Fibroblast of peridontal ligament (primary cell): ENCODE measurements around the gene PTTG1.
"Not testable (repeated sequence)": the region's sequence is repeated elsewhere in the genome, so short reads cannot be mapped to it uniquely, and the experiment has no call there.

Experiments used
- DNase-seq: peaks from one replicate; pipeline ENCODE4 v3.0.0-alpha.2; 2010; ENCODE audit errors: extremely low read depth

PTTG1 gene

GRCh38 chr5:160423099-160423498 lies 1.4 kb downstream of the PTTG1 start:
- DNase-seq, result no peak

- DNase-seq, result no peak
Measured at GRCh38 chr5:160427607-160428006, 6.0 kb downstream of the PTTG1 start.

GRCh38 chr5:160432196-160432595 lies 10.5 kb downstream of the PTTG1 start:
- no peak for DNase-seq

DNA sequence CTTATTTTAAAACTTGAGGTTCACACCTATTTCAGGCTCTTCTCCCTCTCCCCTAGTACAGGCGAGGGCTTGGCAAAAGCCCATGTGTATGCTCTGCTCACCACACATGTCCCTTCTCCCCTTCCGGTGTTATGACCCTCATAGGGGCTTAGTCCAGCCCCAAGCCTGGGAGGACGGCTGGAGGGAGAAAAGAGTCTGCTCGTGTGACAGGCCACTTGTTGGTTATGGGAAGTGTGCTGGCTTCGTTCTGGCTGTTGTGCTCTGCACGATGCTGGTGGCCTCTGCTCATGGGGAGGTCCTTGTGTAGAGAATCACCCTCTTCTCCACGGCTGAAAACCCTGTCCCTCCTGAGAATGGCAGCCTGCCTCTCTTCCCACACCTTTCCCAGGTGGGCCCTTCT lies 11.1 kb downstream of the PTTG1 start:
- DNase-seq, result no peak

- DNase-seq, result no peak
Measured at GRCh38 chr5:160434022-160434531, 12.4 kb downstream of the PTTG1 start.

DNA sequence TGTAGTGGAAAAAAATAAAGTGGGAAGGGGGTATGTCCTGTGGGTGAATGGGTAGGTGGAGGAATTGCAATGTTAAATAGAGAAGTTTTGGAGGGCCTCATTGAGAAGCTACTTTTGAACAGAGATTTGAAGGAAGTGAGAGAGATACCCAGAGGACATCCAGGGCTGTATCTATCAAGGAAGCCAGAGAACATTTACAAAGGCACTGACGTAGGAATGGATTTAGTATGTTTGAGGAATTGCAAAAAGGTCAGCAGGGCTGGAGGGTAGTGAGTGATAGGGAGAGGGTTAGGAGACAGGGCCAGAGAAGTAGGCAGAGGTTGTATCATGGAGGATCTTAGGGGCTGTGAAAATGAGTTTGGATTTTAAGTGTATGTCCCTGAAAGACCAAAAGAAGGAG lies 13.9 kb downstream of the PTTG1 start:
- DNase-seq, result no peak

DNA sequence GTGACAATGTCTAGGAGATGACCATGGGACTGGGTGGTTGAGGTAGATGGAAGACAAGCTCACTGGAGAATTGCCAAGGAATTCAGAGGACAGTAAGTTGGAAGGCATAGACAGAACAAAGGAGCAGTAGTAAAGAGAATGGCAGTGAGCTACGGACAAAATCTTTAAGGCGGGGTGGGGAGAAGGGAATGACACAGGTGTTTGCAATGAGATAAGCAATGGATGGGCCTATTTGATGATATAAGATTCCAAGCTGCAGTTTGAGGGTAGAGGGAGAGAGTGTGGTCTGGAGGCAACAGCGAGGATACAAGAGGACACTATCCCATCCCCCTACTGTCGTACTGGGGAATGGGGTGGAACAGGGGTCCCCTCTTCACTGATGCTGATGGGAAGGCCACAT lies 14.4 kb downstream of the PTTG1 start:
- no peak for DNase-seq

DNA sequence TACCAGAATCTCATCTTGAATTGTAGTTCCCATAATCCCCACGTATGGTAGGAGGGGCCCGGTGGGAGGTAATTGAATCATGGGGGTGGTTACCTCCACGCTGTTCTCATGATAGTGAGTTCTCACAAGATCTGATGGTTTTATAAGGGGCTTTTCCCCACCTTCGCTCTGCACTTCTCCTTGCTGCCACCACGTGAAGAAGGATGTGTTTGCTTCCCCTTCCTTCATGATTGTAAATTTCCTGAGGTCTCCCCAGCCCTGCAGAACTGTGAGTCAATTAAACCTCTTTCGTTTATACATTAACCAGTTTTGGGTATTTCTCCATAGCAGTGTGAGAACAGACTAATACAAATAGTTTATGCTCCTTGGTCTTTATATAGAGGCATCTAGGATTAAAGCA lies 15.0 kb downstream of the PTTG1 start:
- not testable (repeated sequence) for DNase-seq

- no peak for DNase-seq
Measured at GRCh38 chr5:160437271-160437670, 15.6 kb downstream of the PTTG1 start.

DNA sequence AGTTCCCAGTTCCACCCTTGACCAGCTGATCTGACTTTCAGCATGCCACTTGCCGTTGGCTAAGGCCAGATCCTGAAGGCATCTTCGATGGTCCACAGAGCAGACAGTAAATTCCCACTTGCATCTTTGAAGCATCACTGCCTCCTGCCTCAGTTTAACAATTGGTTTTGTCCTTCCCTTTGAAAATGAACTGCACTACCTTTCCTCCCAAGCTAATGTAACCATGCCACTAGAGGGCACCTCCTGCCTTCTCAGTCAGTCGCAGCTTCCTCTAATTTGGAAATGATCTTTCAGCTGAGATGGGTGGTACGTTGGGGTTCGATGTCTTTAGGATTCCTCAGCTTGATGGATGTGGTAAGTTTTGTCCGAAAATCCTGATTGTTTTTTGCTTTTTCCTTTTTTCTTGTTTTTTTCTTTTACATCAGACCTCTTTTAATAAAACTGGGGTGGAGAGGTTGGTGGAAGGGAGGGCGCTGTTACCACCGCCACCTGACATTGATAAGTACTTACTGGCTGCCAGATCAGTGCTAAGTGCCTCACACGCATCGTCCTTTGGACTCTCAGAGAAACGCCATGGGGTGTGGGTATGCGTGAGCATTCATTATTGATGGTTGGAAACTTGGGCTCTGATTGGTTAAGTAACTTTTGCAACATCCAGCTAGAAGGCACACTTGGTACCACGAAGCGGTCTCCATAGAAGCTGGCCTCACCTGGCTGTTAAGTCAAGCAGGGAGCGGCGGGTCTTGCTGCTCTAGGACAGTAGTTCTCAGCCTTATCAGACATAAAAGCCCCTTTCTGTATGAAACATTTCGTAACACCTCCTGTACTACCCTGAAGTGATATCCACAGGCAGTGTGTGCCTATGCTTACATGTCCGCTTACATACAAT lies 16.9 kb downstream of the PTTG1 start:
- DNase-seq, result peak; percentile 73

DNA sequence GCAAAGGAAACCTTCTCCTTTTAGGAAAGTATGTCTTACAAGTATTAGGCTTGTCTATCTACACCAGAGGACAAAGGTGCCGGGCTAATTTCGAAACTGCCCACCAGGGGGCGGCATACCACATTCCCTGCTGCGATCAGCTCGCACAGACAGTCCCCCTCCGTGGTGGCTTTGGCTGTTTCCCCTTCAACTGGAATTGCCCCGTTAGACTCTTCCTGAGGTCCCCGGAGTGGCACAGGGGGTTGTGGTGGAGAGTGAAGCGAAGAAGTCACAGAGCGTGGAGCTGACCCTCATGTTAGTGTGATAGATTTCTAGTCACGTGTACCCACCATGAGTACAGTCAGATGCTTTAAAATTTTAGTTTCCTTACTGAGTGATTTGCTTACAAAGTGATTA lies 17.5 kb downstream of the PTTG1 start:
- DNase-seq, result peak; percentile 74

- no peak for DNase-seq
Measured at GRCh38 chr5:160441311-160441781, 19.7 kb downstream of the PTTG1 start.

- DNase-seq, result no peak
Measured at GRCh38 chr5:160442824-160443431, 21.3 kb downstream of the PTTG1 start.

- no peak for DNase-seq
Measured at GRCh38 chr5:160444407-160444806, 22.8 kb downstream of the PTTG1 start.

DNA sequence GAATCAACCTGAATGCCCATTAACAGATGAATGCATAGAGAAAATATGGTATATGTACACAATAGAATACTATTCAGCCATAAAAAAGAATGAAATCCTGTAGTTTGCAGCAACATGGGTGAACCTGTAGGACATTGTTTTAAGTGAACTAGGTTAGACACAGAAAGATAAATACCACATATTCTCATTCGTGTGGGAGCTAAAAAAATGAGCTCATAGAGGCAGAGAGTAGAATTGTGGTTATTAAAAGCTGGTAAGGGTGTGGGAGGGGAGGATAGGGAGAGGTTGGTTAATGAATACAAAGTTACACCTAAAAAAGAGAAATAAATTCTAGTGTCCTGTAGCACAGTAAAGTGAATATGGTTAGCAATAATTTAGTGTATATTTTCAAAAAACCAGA lies 23.5 kb downstream of the PTTG1 start:
- no peak for DNase-seq

DNA sequence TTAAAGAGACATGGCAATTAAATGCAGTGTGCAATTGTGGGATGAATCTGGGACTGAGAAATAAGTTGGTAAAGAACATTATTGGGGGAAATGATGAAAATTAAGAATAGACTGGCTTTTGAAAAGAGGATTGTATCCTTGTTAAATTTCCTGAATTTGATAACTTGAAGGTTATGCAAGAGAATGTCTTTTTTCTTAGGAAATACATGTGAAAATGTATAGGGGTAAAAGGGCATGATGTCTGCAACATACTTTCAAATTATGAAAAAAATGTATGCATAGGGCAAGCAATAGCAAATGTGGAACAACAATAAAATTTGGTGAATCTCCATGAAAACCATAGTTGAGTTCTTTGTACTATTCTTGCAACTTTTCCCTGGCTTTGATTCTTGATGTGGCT lies 24.1 kb downstream of the PTTG1 start:
- no peak for DNase-seq

GRCh38 chr5:160448886-160449285 lies 27.2 kb downstream of the PTTG1 start:
- no peak for DNase-seq

DNA sequence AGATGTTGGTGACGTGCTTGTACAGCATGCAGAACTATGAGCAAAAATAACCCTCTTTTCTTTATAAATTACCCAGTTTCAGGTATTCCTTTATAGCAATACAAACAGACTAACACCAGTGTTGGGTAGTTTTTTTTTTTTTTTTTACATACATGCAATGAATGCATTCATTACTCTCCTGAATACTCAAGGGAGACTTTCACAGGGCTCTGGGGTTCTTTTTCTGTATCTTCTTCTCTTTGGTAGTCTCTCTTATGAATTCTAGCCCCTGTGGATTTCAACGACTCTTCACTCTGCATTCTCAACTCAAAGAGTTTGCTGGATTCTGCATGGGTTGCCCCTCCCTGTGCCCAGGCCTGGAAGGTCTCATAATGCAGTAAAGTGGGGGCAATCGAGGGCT lies 27.8 kb downstream of the PTTG1 start:
- DNase-seq, result no peak

DNA sequence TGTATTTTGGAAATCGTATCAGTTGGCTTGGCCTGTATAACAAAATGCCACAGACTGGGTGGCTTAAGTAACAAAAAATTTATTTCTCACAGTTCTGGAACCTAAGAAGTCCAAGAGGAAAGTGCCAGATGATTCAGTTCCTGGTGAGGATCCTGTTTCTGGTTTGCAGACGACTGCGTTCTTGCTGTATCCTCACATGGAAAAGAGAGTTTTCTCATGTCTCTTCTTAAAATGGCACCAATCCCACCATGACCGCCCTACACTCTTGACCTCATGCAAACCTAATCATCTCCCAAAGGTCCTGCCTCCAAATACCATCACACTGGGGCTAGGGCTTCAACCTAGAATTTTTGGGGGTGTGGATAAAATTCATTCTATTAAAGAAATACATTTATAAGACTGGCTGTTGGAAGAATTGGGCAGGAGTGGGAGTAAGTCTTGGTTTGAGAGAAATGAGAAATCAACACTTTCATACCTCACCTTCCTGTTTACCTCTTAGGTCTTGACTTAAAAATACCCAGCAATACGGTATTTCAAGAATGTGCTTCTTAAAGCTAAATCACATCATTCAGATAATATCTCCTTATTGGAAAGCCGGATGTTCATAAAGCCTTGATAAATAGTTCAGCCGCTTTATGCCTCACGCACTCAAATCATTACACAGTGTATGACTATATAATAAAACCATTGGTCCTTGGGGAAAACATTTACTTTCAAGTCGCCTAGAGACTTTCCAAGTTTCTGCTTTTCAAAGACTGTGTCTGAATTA lies 28.7 kb downstream of the PTTG1 start:
- DNase-seq, result no peak

- no peak for DNase-seq
Measured at GRCh38 chr5:160451281-160451680, 29.6 kb downstream of the PTTG1 start.

DNA sequence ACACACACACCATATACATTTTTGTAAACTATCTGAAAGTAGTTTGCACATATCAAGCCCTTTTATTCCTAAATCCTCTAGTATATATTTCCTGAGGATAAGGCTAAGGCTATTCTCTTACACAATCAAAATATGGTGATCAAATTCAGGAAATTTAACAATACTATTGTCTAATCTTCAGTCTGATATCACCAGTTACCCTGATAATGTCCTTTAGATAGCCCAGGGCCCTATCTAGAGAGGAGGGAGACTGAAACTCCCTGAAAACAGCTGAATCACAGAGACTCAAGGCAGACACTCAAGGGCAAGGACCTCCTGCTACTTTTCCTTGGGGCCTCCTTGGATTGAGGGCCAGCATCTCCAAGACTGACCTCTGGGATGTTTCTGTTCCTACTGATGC lies 30.4 kb downstream of the PTTG1 start:
- DNase-seq, result no peak

GRCh38 chr5:160452795-160453194 lies 31.1 kb downstream of the PTTG1 start:
- DNase-seq, result no peak
